Ishikawa (cell line): Measurements from ENCODE around the gene NT5C3A.

Experiments used
- CEBPB ChIP-seq: IDR thresholded peaks from 2 replicates; pipeline ENCODE4 v1.6.1; 2012
- CREB1 ChIP-seq: IDR thresholded peaks from 2 replicates; pipeline ENCODE4 v1.6.1; 2012; ENCODE audit warnings: low read depth
- EGR1 ChIP-seq: IDR thresholded peaks from 2 replicates; pipeline ENCODE4 v1.6.1; 2012
- EP300 ChIP-seq: IDR thresholded peaks from 2 replicates; pipeline ENCODE4 v1.6.1; 2012; ENCODE audit warnings: borderline replicate concordance
- FOXM1 ChIP-seq: IDR thresholded peaks from 2 replicates; pipeline ENCODE4 v1.6.1; 2012; ENCODE audit warnings: low read depth, borderline replicate concordance
- MAX ChIP-seq: IDR thresholded peaks from 2 replicates; pipeline ENCODE4 v1.6.1; 2012
- NFIC ChIP-seq: IDR thresholded peaks from 2 replicates; pipeline ENCODE4 v1.6.1; 2012
- RAD21 ChIP-seq: IDR thresholded peaks from 2 replicates; pipeline ENCODE4 v1.6.1; 2012; ENCODE audit warnings: low read depth
- TAF1 ChIP-seq: IDR thresholded peaks from 2 replicates; pipeline ENCODE4 v1.6.1; 2012; ENCODE audit warnings: low read depth, mild to moderate bottlenecking
- TCF12 ChIP-seq: IDR thresholded peaks from 2 replicates; pipeline ENCODE4 v1.6.1; 2012; ENCODE audit warnings: low read depth
- TEAD4 ChIP-seq: IDR thresholded peaks from 2 replicates; pipeline ENCODE4 v1.6.1; 2012
- YY1 ChIP-seq: IDR thresholded peaks from 2 replicates; pipeline ENCODE4 v1.6.1; 2012; ENCODE audit warnings: low read depth
- ZBTB7A ChIP-seq: IDR thresholded peaks from 2 replicates; pipeline ENCODE4 v1.6.1; 2012; ENCODE audit warnings: low read depth
- TF ChIP-seq, protein P1 (sequence below): IDR thresholded peaks from 2 replicates; pipeline ENCODE4 v1.6.1; 2012; ENCODE audit warnings: low read depth, mild to moderate bottlenecking
- TF ChIP-seq, protein P2 (sequence below): IDR thresholded peaks from 2 replicates; pipeline ENCODE4 v1.6.1; 2012

Gene NT5C3A

GRCh38 chr7:33091641-33092191, 29.1 kb upstream of the NT5C3A start:
- TF ChIP-seq CREB1: no peak
- TF ChIP-seq MAX: no peak
- TF ChIP-seq, protein P1, sequence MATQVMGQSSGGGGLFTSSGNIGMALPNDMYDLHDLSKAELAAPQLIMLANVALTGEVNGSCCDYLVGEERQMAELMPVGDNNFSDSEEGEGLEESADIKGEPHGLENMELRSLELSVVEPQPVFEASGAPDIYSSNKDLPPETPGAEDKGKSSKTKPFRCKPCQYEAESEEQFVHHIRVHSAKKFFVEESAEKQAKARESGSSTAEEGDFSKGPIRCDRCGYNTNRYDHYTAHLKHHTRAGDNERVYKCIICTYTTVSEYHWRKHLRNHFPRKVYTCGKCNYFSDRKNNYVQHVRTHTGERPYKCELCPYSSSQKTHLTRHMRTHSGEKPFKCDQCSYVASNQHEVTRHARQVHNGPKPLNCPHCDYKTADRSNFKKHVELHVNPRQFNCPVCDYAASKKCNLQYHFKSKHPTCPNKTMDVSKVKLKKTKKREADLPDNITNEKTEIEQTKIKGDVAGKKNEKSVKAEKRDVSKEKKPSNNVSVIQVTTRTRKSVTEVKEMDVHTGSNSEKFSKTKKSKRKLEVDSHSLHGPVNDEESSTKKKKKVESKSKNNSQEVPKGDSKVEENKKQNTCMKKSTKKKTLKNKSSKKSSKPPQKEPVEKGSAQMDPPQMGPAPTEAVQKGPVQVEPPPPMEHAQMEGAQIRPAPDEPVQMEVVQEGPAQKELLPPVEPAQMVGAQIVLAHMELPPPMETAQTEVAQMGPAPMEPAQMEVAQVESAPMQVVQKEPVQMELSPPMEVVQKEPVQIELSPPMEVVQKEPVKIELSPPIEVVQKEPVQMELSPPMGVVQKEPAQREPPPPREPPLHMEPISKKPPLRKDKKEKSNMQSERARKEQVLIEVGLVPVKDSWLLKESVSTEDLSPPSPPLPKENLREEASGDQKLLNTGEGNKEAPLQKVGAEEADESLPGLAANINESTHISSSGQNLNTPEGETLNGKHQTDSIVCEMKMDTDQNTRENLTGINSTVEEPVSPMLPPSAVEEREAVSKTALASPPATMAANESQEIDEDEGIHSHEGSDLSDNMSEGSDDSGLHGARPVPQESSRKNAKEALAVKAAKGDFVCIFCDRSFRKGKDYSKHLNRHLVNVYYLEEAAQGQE: no peak
- TF ChIP-seq ZBTB7A: no peak
- TF ChIP-seq FOXM1: no peak
- TF ChIP-seq EP300: no peak
- TF ChIP-seq, protein P2, sequence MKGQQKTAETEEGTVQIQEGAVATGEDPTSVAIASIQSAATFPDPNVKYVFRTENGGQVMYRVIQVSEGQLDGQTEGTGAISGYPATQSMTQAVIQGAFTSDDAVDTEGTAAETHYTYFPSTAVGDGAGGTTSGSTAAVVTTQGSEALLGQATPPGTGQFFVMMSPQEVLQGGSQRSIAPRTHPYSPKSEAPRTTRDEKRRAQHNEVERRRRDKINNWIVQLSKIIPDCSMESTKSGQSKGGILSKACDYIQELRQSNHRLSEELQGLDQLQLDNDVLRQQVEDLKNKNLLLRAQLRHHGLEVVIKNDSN: no peak
- no peak for TF ChIP-seq NFIC
- TF ChIP-seq TCF12: no peak
- TF ChIP-seq RAD21: no peak
- no peak for TF ChIP-seq TAF1
- TF ChIP-seq CEBPB: no peak
- TF ChIP-seq EGR1: no peak
- TF ChIP-seq TEAD4: no peak
- TF ChIP-seq YY1: no peak

- no peak for TF ChIP-seq CEBPB
- TF ChIP-seq, protein P1: no peak
- TF ChIP-seq ZBTB7A: no peak
Observed at GRCh38 chr7:33091111-33091531, 28.5 kb upstream of the NT5C3A start.

DNA sequence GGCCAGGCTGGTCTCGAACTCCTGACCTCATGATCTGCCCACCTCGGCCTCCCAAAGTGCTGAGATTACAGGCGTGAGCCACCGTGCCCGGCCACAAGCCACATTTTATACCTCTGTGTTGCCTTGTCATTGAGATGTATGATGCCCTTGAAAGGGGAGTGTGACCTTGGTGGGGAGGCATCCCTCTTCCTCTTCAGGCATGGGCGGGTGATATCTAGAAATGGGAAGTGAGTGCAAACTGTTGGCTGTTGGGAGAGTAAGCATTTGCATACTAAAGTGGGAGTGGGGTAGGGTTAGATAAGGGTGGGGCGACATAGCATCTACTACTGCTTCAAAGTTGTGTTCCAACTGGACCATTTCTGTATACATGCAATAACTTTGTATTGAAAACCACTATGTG, 26.6 kb upstream of the NT5C3A start:
- TF ChIP-seq ZBTB7A (no peak), NFIC (no peak), MAX (no peak), YY1 (no peak), CEBPB (no peak), TEAD4 (no peak), CREB1 (no peak), EGR1 (no peak), RAD21 (no peak), EP300 (no peak), TCF12 (no peak), FOXM1 (no peak)
- TF ChIP-seq, protein P1: no peak
- TF ChIP-seq, protein P2: no peak

- TF ChIP-seq EGR1 (no peak), TEAD4 (no peak), FOXM1 (no peak), CREB1 (no peak), ZBTB7A (no peak), NFIC (no peak), YY1 (no peak), CEBPB (no peak), EP300 (no peak), TCF12 (no peak), RAD21 (no peak), MAX (no peak), TAF1 (no peak)
- TF ChIP-seq, protein P1: no peak
- TF ChIP-seq, protein P2: no peak
Observed at GRCh38 chr7:33087858-33088257, 25.3 kb upstream of the NT5C3A start.
